CD4-positive, CD25-positive, alpha-beta regulatory T cell (primary cell): ENCODE measurements around the gene TARBP1. TPM values are rescaled to one million over a fixed set of nuclear protein-coding genes. Genes with fewer than 3 reads are reported as not detected.

Experiments
- ATAC-seq, 2 donors: fragments of 150-1000 bp; cut with Tn5 transposase; one replicate each; pipeline ENCODE4 v1.10.0; 2021; ENCODE audit warnings: low read depth in 2 of 2, moderate number of reproducible peaks in 2 of 2, moderate library complexity in 1 of 2
- DNase-seq, 3 donors: peaks; one replicate each; pipeline versions ENCODE4 v3.0.0 to v3.0.0-alpha.2; 2012 to 2022; ENCODE audit warnings: mixed read lengths in 1 of 3
- H3K27ac ChIP-seq: one replicate; pipeline ENCODE4 v1.7.0; 2013; ENCODE audit warnings: mild to moderate bottlenecking, low read length; ENCODE audit not compliant: insufficient read depth, poor library complexity, severe bottlenecking
- H3K27me3 ChIP-seq: one replicate; pipeline ENCODE4 v1.7.0; 2013; ENCODE audit warnings: low read length; ENCODE audit not compliant: control insufficient read depth, insufficient read depth
- H3K36me3 ChIP-seq: one replicate; pipeline ENCODE4 v1.7.0; 2013; ENCODE audit warnings: mild to moderate bottlenecking, low read length, moderate library complexity; ENCODE audit not compliant: control insufficient read depth, insufficient read depth
- H3K4me1 ChIP-seq: 2 replicates; pipeline ENCODE4 v1.7.0; 2013; ENCODE audit warnings: mild to moderate bottlenecking, low read length; ENCODE audit not compliant: insufficient read depth, control insufficient read depth, poor library complexity, severe bottlenecking
- H3K4me3 ChIP-seq: one replicate; pipeline ENCODE4 v1.7.0; 2013; ENCODE audit warnings: low read depth, mild to moderate bottlenecking, low read length, moderate library complexity
- H3K9me3 ChIP-seq, 2 experiments: 1 replicate in 1 of 2; 2 replicates in 1 of 2; pipeline ENCODE4 v1.7.0; 2013; ENCODE audit warnings: low read length in 2 of 2, mild to moderate bottlenecking in 1 of 2, moderate library complexity in 1 of 2; ENCODE audit not compliant: control insufficient read depth in 2 of 2
- H3K27ac Mint-ChIP-seq, 3 donors: one replicate each; pipeline ENCODE4 v1.8.0; 2020 to 2022; ENCODE audit warnings: mild to moderate bottlenecking in 3 of 3, mixed read lengths in 3 of 3, moderate library complexity in 2 of 3
- H3K27me3 Mint-ChIP-seq: one replicate; pipeline ENCODE4 v1.8.0; 2022; ENCODE audit warnings: mild to moderate bottlenecking, mixed read lengths
- H3K36me3 Mint-ChIP-seq: one replicate; pipeline ENCODE4 v1.8.0; 2020; ENCODE audit warnings: mixed read lengths
- H3K4me1 Mint-ChIP-seq, 4 donors: one replicate each; pipeline ENCODE4 v1.8.0; 2020 to 2022; ENCODE audit warnings: mixed read lengths in 4 of 4, mild to moderate bottlenecking in 1 of 4
- H3K4me3 Mint-ChIP-seq, 4 donors: one replicate each; pipeline ENCODE4 v1.8.0; 2020 to 2022; ENCODE audit warnings: mild to moderate bottlenecking in 4 of 4, mixed read lengths in 4 of 4, moderate library complexity in 3 of 4
- H3K9me3 Mint-ChIP-seq, 7 donors: one replicate each; pipeline ENCODE4 v1.8.0; 2020 to 2022; ENCODE audit warnings: mixed read lengths in 7 of 7, mild to moderate bottlenecking in 3 of 7, moderate library complexity in 2 of 7
- polyA plus RNA-seq, 4 donors: library from polyadenylated mRNA; unstranded; fragments of 300-500 nt; fragmentation: Illumina TruSeq; gene quantifications; one replicate each; pipeline ENCODE4 v1.2.3, GENCODE V29; 2021
- total RNA-seq: library from RNA; stranded (reverse); gene quantifications from one replicate; pipeline ENCODE4 v1.2.3, GENCODE V29; 2022

The TARBP1 gene
- total and polyA plus RNA-seq, 5 donors from 2014 or later: 6.9 to 30.0 (median 8.8) TPM

GRCh38 chr1:234429434-234429806, 49.6 kb downstream of the TARBP1 start:
- H3K4me3 ChIP-seq: no peak overlapping the region

GRCh38 chr1:234427950-234428646, 50.9 kb downstream of the TARBP1 start:
- Histone ChIP-seq H3K4me1 (no peaks in the 10 kb centered on the region), H3K27ac (no peak overlapping the region), H3K4me3 (no peak overlapping the region), H3K36me3 (peaks cover 37% of the 10 kb centered on the region), H3K27me3 (no peaks in the 10 kb centered on the region), H3K9me3 (no peaks in the 10 kb centered on the region)
- no peak for ATAC-seq
- Mint-ChIP-seq H3K4me1 (peaks cover 0 to 5% (median 2%) of the 10 kb centered on the region in 4 donors), H3K4me3 (no peak overlapping the region), H3K9me3 (peaks cover 0 to 1% (median 0%) of the 10 kb centered on the region in 7 donors), H3K27ac (peak overlapping the region in 1 of 3 donors; percentile 43), H3K27me3 (no peaks in the 10 kb centered on the region), H3K36me3 (peaks cover 53% of the 10 kb centered on the region)
- DNase-seq: no peak

More at GRCh38 chr1:234429434-234429806, 49.6 kb downstream of the TARBP1 start:
- Histone ChIP-seq H3K27me3 (no peaks in the 10 kb centered on the region), H3K4me1 (no peaks in the 10 kb centered on the region), H3K9me3 (no peaks in the 10 kb centered on the region), H3K27ac (no peak overlapping the region), H3K36me3 (peaks cover 33% of the 10 kb centered on the region)
- Mint-ChIP-seq H3K27ac (peak overlapping the region in 1 of 3 donors; percentile 9), H3K4me3 (no peak overlapping the region), H3K4me1 (peaks cover 0 to 6% (median 2%) of the 10 kb centered on the region in 4 donors), H3K36me3 (peaks cover 51% of the 10 kb centered on the region), H3K9me3 (peaks cover 0 to 1% (median 0%) of the 10 kb centered on the region in 7 donors), H3K27me3 (no peaks in the 10 kb centered on the region)
- ATAC-seq (no peak), DNase-seq (no peak)

- ATAC-seq (no peak), DNase-seq (no peak)
- Histone ChIP-seq H3K4me3 (no peak overlapping the region), H3K4me1 (no peaks in the 10 kb centered on the region), H3K27me3 (no peaks in the 10 kb centered on the region), H3K9me3 (no peaks in the 10 kb centered on the region), H3K27ac (no peak overlapping the region), H3K36me3 (peaks cover 18% of the 10 kb centered on the region)
- Mint-ChIP-seq H3K36me3 (peaks cover 39% of the 10 kb centered on the region), H3K27ac (no peak overlapping the region), H3K27me3 (no peaks in the 10 kb centered on the region), H3K4me3 (no peak overlapping the region), H3K9me3 (no peaks in the 10 kb centered on the region), H3K4me1 (peaks cover 2 to 9% (median 7%) of the 10 kb centered on the region in 4 donors)
Observed at GRCh38 chr1:234413990-234414389, 65.0 kb downstream of the TARBP1 start.

GRCh38 chr1:234413485-234413884, 65.5 kb downstream of the TARBP1 start:
- Mint-ChIP-seq H3K36me3 (peaks cover 36% of the 10 kb centered on the region), H3K9me3 (no peaks in the 10 kb centered on the region), H3K27ac (peak overlapping the region in 1 of 3 donors; percentile 7), H3K4me1 (peaks cover 4 to 14% (median 11%) of the 10 kb centered on the region in 4 donors), H3K27me3 (no peaks in the 10 kb centered on the region), H3K4me3 (no peak overlapping the region)
- peaks cover 3% of the 10 kb centered on the region for H3K4me1 ChIP-seq
- H3K27ac ChIP-seq: no peak overlapping the region
- DNase-seq (no peak), ATAC-seq (no peak)
- H3K4me3 ChIP-seq: no peak overlapping the region
- H3K36me3 ChIP-seq: peaks cover 18% of the 10 kb centered on the region
- H3K27me3 ChIP-seq: no peaks in the 10 kb centered on the region
- no peaks in the 10 kb centered on the region for H3K9me3 ChIP-seq

- Histone ChIP-seq H3K36me3 (peaks cover 18% of the 10 kb centered on the region), H3K27ac (no peak overlapping the region), H3K4me1 (peaks cover 7% of the 10 kb centered on the region), H3K4me3 (no peak overlapping the region), H3K9me3 (no peaks in the 10 kb centered on the region), H3K27me3 (no peaks in the 10 kb centered on the region)
- no peaks in the 10 kb centered on the region for H3K27me3 Mint-ChIP-seq
- no peak for ATAC-seq
- H3K9me3 Mint-ChIP-seq: no peaks in the 10 kb centered on the region
- peak overlapping the region in 1 of 3 donors; percentile 17 for H3K27ac Mint-ChIP-seq
- peaks cover 5 to 21% (median 15%) of the 10 kb centered on the region in 4 donors for H3K4me1 Mint-ChIP-seq
- no peak for DNase-seq
- no peak overlapping the region for H3K4me3 Mint-ChIP-seq
- peaks cover 34% of the 10 kb centered on the region for H3K36me3 Mint-ChIP-seq
Observed at GRCh38 chr1:234412830-234413229, 66.1 kb downstream of the TARBP1 start.

GRCh38 chr1:234409328-234409727, 69.7 kb downstream of the TARBP1 start:
- Mint-ChIP-seq H3K27me3 (no peaks in the 10 kb centered on the region), H3K4me3 (peak overlapping the region; percentile 33 to 80 (median 56)), H3K27ac (peak overlapping the region; percentile 93 to 97 (median 95)), H3K9me3 (no peaks in the 10 kb centered on the region), H3K36me3 (peaks cover 15% of the 10 kb centered on the region), H3K4me1 (peaks cover 13 to 48% (median 22%) of the 10 kb centered on the region in 4 donors)
- no peaks in the 10 kb centered on the region for H3K27me3 ChIP-seq
- ATAC-seq (peak; percentile 59 to 64), DNase-seq (peak in 2 of 3 donors; percentile 56 to 79)
- peaks cover 9% of the 10 kb centered on the region for H3K36me3 ChIP-seq
- peaks cover 7% of the 10 kb centered on the region for H3K4me1 ChIP-seq
- no peaks in the 10 kb centered on the region for H3K9me3 ChIP-seq
- peak overlapping the region; percentile 87 for H3K4me3 ChIP-seq
- peak overlapping the region; percentile 75 for H3K27ac ChIP-seq

GRCh38 chr1:234408757-234409156, 70.2 kb downstream of the TARBP1 start:
- H3K4me3 ChIP-seq: peak overlapping the region; percentile 87
- Mint-ChIP-seq H3K4me3 (peak overlapping the region; percentile 33 to 80 (median 56)), H3K27ac (peak overlapping the region; percentile 93 to 97 (median 95)), H3K4me1 (peaks cover 13 to 48% (median 22%) of the 10 kb centered on the region in 4 donors), H3K27me3 (no peaks in the 10 kb centered on the region), H3K36me3 (peaks cover 12% of the 10 kb centered on the region), H3K9me3 (no peaks in the 10 kb centered on the region)
- DNase-seq (peak; percentile 11 to 90 (median 71)), ATAC-seq (peak; percentile 96)
- no peaks in the 10 kb centered on the region for H3K9me3 ChIP-seq
- H3K27me3 ChIP-seq: no peaks in the 10 kb centered on the region
- peaks cover 7% of the 10 kb centered on the region for H3K4me1 ChIP-seq
- peak overlapping the region; percentile 75 for H3K27ac ChIP-seq
- H3K36me3 ChIP-seq: peaks cover 5% of the 10 kb centered on the region

GRCh38 chr1:234406871-234407270, 72.1 kb downstream of the TARBP1 start:
- H3K4me1 ChIP-seq: peaks cover 14% of the 10 kb centered on the region
- H3K4me1 Mint-ChIP-seq: peaks cover 17 to 63% (median 32%) of the 10 kb centered on the region in 4 donors
- H3K4me3 Mint-ChIP-seq: no peak overlapping the region
- H3K36me3 ChIP-seq: no peaks in the 10 kb centered on the region
- no peaks in the 10 kb centered on the region for H3K27me3 ChIP-seq
- H3K27me3 Mint-ChIP-seq: no peaks in the 10 kb centered on the region
- no peak overlapping the region for H3K27ac ChIP-seq
- DNase-seq: no peak
- no peak overlapping the region for H3K4me3 ChIP-seq
- no peaks in the 10 kb centered on the region for H3K9me3 Mint-ChIP-seq
- no peaks in the 10 kb centered on the region for H3K9me3 ChIP-seq
- H3K36me3 Mint-ChIP-seq: peaks cover 10% of the 10 kb centered on the region
- no peak for ATAC-seq
- H3K27ac Mint-ChIP-seq: peak overlapping the region; percentile 67 to 93 (median 88)
